Mammary microvascular endothelial cell (primary cell): ENCODE measurements around the gene B9D1. TPM values are rescaled to one million over a fixed set of nuclear protein-coding genes. Genes with fewer than 3 reads are reported as not detected.

ENCODE experiments used
- total RNA-seq: library from RNA; depleted of rRNA; stranded (reverse); fragments of >200 nt; gene quantifications from 2 replicates; pipeline ENCODE4 v1.2.3, GENCODE V29; 2015

The B9D1 gene
- total RNA-seq: 20.1 and 20.8 TPM in 2 replicates

GRCh38 chr17:19362277-19363113 lies at the start of gene B9D1:
B9D1 (minus strand) TSS chr17:19362723; CDS start chr17:19362569, 154 bp downstream.

GRCh38 chr17:19410875-19411620 lies 48.5 kb upstream of the B9D1 start, which contains the start of gene RNF112:
RNF112 (plus strand) TSS chr17:19411232; CDS start chr17:19411409, 177 bp downstream.

GRCh38 chr17:19386974-19387920 lies 24.7 kb upstream of the B9D1 start, which contains the start of gene MFAP4:
MFAP4 (minus strand) TSS chr17:19387190; CDS start chr17:19387155, 35 bp downstream.

GRCh38 chr17:19378416-19379360 lies 16.2 kb upstream of the B9D1 start, which contains the start of gene MAPK7:
MAPK7 (plus strand) TSS chr17:19378498; CDS start chr17:19378901, 403 bp downstream.

Other genes with a start within 250 kb of the B9D1 start
- gene GRAPL, start 235.1 kb downstream of the B9D1 start, total RNA-seq: 13.8 and 14.4 TPM in 2 replicates
- gene EPN2, start 125.4 kb downstream of the B9D1 start, total RNA-seq: 20.2 and 26.1 TPM in 2 replicates
- 16.7 and 17.5 TPM in 2 replicates for gene MAPK7, start 15.8 kb upstream of the B9D1 start, total RNA-seq
- gene MFAP4, start 24.5 kb upstream of the B9D1 start, total RNA-seq: not detected in 2 replicates
- 0.10 TPM in 1 of 2 replicates, not detected in the other for gene RNF112, start 48.5 kb upstream of the B9D1 start, total RNA-seq
- 1.6 and 2.2 TPM in 2 replicates for gene SLC47A1, start 171.1 kb upstream of the B9D1 start, total RNA-seq